SK-N-MC (cell line): ENCODE measurements around the gene RIT2.

Experiments
- EZH2 ChIP-seq: fragments of 200-600 bp; sonication (generic); IDR thresholded peaks from one replicate; pipeline ENCODE4 v1.6.1; 2017; ENCODE audit warnings: antibody characterized with exemption
- FOXP2 ChIP-seq: optimal IDR thresholded peaks from 2 replicates; pipeline ENCODE3; 2011; ENCODE audit warnings: mild to moderate bottlenecking, moderate library complexity; ENCODE audit not compliant: insufficient read depth; ENCODE audit errors: extremely low read length, control extremely low read depth
- POLR2AphosphoS5 ChIP-seq: IDR thresholded peaks from 2 replicates; pipeline ENCODE4 v1.6.1; 2012; ENCODE audit warnings: mild to moderate bottlenecking, low read depth, low read length, borderline replicate concordance

DNA sequence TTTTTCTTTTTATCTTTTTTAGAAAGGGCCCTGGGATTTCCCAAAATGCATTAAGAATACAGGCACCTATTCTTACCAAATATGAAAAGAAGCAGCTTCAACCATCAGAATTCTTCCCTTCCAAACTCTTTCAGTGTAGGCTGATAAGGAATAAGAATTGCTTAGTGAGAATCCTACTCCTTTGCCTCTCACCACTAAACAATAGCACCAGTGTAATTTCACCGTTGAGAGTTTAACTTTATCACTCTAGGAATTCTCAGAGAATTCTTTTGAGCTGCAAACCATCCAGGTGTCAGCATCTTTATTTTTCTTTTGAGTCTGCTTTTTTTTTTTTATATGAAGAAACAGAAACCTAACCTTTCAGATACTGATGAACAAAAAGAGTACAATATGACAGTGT, 194.9 kb downstream of the RIT2 start:
- TF ChIP-seq POLR2AphosphoS5 (no peak), EZH2 (no peak), FOXP2 (no peak)
